Activated CD8-positive, alpha-beta memory T cell treated with anti-CD3 and anti-CD28 coated beads, Interleukin-2, amount 50 U/mL, for 24 hours (primary cell): ENCODE measurements around the gene RAB6B.
A peak's percentile ranks its signal among the peaks of the same experiment; 100 is the strongest.
"Not testable (repeated sequence)": the region's sequence is repeated elsewhere in the genome, so short reads cannot be mapped to it uniquely, and the experiment has no call there.

Source experiments
- DNase-seq: peaks from one replicate; pipeline ENCODE4 v3.0.0-alpha.2; 2020; ENCODE audit errors: extremely low read depth

RAB6B gene

DNA sequence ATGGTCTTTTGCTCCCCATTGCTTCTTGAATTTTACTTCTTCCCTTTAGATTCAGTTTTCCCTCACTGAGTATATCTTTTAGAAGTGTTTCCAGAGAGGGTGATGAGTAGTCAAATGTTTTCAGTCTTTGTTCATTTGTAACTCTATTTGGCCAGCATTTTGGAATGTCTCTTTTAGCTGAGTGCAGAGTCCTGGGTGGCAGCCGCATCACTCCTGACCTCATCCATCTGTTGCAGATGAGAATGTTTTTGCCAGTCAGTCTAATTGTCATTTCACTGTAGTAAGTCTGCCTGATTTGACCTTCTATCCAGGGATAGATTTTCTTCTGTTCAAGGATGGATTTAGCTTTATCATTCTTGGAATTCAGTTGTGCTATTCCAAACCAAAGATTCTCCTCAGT, 82.8 kb downstream of the RAB6B start:
- DNase-seq = no peak

DNA sequence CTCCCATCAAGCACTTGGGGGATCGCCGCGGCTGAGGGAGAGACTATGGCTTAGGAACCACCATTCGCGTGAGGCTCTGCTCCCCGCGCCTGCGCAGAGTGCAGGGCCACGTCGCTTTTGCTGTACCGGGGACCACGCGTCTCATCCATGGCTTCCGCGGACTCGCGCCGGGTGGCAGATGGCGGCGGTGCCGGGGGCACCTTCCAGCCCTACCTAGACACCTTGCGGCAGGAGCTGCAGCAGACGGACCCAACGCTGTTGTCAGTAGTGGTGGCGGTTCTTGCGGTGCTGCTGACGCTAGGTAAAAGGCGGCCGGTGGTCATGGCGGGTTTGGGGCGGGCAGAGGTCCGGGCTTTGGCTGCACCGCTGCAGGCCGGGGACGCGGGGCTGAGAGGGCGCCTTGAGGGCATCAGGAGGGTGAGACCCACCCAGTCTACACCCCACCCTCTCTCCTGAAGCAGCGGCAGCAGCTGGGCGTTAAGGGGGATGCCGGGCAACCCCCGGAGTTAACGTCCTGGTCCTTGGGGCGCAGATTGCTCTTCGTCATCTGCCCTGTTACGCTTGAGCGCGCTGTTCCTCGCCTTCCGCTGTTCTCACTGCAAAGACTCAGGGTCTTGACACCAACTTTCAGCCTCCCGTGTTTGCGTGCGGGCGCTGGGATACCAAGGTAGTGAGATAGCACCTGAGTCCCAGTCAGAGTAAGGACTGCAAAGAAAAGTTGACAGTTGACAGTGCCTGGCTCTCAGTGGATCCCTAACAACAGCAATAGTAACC, 89.8 kb downstream of the RAB6B start, which contains the start of gene SRPRB:
TSS of gene SRPRB (plus strand) at position 114 of the 774 bp plus-strand sequence. CDS start at position 148, 34 bp downstream.
- DNase-seq = peak; percentile 92

DNA sequence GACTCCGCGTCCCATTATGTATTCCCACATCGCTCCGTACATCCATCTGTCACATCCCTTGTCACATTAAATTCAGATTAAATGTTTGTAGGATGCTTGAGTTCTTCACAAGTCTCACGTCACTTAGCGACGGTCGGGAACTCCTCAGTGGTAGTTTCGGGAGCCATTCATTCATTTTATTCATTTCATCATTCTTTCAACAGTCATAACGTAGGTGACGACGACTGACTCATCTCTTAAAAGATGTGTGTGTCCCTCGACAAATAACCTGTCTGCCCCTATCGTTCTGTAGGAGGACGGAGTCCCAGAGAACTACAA, 90.3 kb downstream of the RAB6B start:
- no peak for DNase-seq

DNA sequence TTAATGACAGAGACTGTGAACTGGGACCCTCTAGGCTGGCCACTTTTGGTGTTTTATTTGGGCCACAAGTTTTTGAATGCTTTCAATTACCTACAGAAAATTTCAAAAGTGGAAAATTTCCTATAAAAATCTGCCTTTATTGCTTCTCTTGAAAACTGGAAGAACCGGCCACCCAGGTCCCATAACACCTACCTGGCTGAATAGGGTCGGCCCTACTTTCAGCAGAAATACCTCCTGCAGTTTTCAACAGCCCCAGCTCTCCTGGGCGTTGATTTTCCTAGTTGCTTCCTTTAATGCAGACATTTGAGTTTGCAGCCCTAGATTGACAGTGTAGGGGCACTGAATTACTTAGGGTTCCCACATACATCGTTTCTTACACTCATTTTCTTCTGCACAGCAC, 90.8 kb downstream of the RAB6B start:
- DNase-seq = no peak

DNA sequence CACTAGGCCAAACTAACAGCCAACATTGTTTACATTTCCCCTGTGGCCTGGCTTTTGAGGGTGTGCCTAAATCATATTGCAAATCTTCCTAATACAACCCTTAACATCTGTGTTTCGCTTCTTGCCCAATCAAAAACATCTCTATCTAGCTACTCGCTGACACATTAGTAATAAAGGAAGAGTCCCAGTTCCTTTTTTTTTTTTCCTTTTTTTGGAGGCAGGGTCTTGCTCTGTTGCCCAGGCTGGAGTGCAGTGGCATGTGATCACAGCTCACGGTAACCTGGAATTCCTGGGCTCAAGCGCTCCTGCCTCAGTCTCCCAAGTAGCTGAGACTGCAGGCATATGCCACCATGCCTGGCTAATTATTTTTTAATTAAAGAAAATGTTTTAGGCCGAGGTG, 92.2 kb downstream of the RAB6B start:
- DNase-seq = no peak

DNA sequence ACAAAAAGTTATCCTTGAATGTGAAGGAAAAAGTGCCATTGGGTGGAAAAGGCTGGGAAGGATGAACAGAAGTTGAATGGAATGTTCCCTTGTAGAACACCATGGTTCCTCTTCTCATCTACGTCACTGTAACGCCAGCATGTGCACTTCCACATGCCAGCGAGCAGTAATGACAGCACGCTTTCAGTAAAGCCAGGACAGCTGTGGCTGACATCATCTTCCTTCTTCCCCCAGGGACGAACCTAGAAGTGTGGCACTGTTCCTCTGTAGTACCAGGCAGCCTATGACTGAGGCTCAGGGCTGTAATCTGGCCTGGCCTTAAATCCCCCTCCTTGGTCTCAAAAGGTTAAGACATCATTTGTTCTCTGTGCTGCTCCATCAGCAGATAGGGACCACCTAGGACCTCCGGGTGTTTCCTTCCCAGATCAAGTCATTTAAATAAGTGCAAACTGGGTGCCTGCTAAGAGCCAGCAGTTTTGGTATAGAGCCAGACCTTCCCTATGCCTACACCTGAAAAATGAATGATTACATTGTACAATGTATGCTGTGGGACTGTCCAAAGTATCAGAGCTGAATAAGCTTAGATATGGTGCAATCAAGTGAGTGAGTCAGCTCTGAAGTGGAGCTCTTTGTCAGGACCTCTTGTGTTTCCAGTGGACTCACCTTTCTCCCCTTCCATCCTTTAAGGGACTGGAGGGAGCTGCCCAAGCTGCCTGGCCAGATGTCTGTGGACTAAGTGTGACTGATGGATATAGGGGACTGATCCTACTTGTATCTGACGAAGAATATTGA, 95.7 kb downstream of the RAB6B start:
- DNase-seq = no peak

DNA sequence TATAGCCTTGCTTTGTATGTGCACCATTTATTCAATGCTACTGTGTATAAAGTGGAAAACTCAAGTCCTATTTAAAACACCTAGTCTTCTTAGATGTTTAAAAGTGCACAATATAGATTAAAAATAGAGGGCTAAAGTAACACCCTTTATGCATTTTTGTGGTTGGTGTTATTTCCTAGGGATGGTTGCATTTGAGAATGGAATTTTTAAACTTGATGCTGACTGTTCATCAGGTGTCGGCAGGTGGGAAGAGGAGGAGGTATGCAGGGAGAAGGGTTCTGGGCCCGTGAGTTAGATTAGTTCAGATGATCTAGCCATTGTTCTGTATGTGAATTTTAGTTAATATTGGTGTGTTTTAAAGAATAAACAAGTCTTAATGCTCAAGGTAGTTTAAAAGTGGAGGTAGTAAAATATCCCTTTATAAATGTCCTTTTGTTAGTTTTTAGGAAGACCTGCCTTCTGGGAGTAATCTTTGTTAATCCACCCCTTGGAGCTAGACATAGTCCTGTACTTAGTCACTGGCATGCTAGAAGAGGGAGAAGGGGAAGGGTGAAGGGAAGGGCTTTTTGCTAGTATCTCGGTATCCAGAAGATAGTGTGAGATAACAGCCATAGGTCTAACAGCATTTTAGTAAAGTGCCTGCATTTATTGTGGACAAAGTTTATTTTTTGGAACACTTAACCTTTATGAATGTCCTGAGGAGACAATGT, 98.1 kb downstream of the RAB6B start:
- no peak for DNase-seq

DNA sequence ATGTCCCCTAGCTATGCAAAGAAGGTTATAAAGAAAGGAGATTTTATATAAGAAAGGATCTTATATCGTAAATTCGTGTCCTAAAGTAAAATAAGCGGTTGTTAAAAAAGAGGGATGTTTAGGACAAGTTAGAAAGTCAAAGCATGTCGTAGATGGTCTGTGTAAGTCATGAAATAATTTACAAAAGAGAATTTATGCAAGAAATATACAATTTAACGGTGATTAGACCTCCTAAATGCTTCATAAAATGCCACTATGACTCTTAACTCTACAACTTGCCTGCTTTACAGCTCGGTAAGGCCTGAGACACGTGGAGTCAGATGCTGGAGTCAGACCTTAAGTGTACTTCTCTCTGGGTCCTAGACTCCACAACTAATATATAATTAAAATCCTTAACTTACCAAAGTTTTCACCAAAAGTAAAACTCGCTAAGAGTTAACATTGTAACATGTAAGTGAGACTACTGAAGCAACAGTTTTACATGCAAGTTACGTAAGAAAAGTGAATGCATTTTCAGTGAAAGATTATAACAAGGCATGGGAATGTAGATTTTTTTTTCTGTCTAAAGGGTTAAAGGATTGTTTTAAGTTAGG, 103.4 kb downstream of the RAB6B start:
- no peak for DNase-seq

DNA sequence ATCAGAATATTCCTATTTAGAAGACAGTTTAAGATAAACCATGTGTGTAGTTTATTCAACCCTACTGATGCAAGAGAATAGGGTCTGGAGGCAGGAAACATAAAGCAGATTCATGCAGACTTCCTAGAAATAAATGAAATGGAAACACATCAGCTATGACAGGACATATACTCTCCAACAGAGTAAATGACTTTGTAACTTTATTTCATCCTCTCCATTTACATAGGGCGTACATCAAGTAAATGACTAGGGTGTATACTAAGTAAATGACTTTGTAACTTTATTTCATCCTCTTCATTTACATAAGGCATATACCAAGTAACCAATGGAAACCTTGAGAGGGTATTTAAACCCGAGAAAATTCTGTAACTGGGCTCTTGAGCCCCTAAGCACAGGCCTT, 107.7 kb downstream of the RAB6B start:
- DNase-seq = no peak

DNA sequence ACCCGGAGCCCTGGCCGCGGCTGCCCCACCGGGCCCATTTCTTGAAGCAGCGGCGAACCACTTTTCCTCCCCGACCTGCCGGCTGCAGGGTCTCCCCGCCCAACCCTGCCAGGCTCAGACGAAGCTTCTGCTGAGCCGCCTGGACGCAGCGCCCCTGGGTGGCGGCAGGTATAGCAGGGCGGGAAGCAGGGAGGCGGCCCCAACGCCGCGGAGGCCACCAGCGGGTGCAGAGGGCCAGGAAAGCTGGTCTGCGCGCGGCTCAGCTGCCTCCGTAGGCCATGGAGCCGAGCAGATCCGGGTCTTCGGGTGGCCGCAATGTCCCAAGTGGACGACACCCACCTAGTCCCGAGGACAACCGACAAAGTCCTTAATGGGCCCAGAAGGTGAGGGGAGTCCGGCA, 111.9 kb downstream of the RAB6B start:
- no peak for DNase-seq

DNA sequence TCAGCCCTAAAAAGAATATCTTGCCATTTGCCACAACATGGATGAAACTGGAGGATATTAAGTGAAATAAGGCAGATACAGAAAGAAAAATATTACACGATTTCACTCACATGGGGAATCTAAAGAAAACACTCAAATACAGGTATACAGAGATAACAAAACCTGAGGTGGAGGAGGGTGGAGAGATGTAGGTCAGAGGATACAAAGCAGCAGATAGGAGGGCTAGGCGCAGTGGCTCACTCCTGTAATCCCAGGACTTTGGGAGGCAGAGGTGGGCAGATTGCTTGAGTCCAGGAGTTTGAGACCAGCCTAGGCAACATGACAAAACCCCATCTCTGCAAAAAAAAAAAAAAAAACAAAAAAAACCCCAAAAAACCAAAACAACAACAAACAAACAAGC, 113.2 kb downstream of the RAB6B start:
- no peak for DNase-seq

DNA sequence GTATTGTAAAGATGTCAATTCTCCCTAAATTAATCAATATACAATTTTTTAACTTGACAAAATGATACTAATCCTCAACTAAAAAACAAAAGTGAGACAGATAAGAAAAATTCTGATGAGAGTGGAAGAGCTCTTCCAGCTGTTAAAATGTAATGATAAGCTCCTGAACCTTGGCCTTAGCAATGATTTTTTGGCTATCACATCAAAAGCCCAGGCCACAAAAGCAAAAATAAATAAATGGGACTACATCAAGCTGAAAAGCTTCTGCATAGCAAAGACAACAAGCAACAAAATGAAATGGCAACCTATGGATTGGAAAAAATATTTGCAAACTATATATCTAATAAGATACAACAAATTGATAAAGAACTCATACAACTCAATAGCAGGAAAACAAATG, 114.1 kb downstream of the RAB6B start:
- no peak for DNase-seq

DNA sequence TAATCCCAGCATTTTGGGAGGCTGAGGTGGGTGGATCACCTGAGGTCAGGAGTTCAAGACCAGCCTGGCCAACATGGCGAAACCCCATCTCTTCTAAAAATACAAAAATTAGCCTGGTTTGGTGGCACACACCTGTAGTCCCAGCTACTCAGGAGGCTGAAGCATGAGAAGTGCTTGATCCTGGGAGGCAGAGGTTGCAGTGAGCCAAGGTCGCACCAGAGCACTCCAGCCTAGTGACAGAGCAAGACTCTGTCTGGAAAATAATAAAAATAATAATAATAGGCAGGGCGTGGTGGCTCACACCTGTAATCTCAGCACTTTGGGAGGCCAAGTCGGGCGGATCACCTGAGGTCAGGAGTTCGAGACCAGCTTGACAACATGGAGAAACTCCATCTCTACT, 114.9 kb downstream of the RAB6B start:
- DNase-seq = not testable (repeated sequence)

DNA sequence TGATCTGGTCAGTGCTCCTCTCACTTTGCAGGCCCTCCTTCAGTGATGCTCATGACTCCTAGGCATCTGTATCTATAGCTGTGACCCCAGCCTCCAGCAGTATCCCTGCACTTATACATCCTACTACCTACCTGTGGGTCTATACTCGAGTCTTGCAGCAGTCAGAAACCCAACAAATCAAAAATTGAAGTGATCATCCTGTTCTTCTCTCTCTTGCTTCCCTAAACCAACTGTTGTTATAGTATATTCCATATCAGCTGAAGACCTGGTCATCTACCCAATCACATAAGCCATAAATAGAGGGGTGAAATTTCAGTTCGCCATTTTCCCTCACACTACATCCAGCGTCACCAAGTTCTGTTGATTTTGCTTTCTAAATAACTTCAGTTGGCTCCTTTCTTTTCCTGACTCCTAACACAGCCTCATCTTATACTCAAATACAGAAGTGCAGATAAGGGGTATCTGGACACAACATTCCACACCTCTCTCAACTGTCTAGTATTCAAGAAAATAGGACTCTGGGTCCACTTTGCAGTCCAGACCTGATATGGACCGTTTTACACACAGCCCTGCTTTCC, 116.0 kb downstream of the RAB6B start:
- DNase-seq = no peak

DNA sequence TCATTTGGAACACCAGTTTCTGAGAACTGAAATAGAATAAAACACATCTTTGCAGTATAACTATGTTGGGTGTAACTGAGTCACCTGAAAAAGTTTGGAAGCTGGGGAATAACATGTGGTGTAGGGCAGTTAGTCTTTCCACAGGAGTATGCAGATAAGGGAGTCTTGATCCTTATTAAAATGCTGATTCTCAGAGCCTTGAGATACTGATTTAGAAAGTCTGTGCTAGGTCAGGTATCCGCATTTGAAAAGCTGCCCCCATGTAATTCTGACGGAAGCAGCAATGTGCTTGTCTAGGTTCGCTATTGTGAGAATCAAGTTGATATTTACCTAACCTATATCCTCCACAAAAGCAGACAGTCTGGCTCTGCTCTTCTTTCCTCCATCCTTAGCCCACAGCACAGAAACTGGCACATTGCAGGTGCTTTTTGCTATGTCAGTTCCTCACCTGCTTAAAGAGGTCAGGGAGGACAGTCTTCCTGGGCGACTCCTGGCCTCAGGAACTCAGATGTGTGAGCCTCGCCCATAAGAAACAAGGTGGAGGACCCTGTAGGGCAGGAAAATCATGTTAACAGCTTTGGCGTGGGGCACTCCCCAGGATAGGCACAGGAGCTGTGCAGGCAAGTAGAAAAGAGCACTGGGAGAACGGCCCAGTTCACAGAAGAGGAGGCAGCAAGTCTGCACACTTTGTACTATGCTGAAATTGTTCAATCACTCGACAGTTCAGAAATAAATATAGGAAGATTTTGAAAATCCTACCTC, 117.7 kb downstream of the RAB6B start:
- no peak for DNase-seq

DNA sequence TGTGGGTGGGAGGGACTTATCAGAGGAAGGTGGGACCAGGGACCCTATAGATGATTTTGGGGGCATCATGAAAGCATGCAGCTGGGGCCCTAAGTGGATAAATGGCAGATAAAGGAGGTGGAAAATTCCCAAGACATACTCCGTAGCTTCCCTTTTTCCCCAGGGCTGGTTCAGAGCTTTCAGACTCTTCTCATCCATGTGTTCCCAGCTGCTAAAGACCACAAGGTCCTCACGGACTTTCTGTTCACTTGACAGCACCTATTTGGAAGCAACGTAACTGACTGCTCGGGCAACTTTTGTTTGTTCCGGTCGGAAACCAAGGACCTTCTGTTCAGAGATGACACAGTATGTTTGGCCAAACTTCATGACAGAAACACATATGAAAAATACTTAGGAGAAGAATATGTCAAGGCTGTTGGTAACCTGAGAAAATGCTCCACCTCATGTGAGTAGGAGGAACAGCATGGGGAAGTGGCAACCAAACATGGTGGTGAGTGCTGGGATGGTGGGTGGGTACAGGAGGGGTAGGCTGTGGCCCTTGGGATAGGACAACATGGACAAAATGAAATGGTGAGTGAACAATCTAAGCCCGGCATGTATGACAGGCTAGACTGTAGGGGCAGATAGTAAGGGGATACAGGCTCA, 118.8 kb downstream of the RAB6B start:
- DNase-seq = no peak

DNA sequence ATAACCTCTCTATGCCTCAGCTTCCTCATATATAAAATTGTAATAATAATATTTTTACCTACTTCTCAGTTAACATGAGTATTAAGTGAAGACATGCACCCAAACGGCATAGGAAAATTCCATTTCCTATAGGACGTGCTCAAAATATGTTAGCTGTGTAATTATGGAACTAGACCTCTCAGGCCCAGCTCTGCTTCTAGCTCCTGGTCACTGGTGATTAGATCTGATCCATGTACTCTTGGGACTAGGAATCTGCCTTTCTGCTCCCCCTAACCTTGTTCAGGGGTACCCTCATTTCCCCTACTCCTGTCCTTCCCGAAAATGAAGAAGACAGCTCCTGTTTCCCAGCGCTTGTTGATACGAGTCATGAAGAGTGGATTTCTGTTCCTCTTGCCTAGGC, 119.8 kb downstream of the RAB6B start:
- no peak for DNase-seq

DNA sequence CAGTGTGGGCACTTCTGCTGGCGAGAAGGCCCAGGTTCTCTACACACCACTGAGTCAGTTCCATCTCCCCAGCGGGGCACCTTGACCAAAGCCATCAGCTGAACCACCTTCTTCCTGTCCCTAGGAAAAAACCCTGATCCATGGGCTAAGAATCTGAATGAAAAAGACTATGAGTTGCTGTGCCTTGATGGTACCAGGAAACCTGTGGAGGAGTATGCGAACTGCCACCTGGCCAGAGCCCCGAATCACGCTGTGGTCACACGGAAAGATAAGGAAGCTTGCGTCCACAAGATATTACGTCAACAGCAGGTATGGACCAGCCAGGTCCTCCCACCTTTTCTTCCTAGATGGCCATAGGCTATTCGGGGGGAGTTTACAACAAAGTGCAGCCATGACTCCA, 120.4 kb downstream of the RAB6B start:
- no peak for DNase-seq
